ENCODE measurements around the gene CAMK1D. TPM values are rescaled to one million over a fixed set of nuclear protein-coding genes. Genes with fewer than 3 reads are reported as not detected.

Gene CAMK1D
- total RNA-seq, 1 donor from 2014 or later: 16.5 TPM

- no peak for DNase-seq (ENCODE audit: low spot score)
These were observed 523.2 kb downstream of the CAMK1D start for GRCh38 chr10:12872577-12872976.

DNA sequence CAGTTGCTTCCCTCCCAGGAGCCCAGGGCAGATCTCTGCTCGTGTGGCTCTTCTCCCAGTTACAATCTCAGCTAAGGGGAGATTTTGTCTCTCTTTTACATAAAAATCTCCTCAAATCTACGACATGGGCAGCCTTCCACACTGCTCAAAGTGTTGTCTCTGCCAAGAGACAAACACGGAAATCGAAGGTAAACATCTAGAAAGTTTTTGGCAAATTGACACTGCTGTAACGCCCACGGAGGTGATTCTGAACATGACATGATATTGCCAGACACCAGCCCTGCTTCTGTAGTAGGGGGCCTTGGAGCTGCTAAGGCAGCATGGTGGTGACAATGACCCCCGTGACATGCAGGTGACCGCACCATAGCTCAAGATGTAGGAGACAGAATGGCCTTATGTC, 523.8 kb downstream of the CAMK1D start:
- no peak for DNase-seq (ENCODE audit: low spot score)

GRCh38 chr10:12874501-12874900, 525.2 kb downstream of the CAMK1D start:
- no peak for DNase-seq (ENCODE audit: low spot score)

- no peak for DNase-seq (ENCODE audit: low spot score)
These were observed 525.8 kb downstream of the CAMK1D start for GRCh38 chr10:12875100-12875499.

GRCh38 chr10:12876266-12876665, 526.9 kb downstream of the CAMK1D start:
- DNase-seq (ENCODE audit: low spot score): no peak

DNA sequence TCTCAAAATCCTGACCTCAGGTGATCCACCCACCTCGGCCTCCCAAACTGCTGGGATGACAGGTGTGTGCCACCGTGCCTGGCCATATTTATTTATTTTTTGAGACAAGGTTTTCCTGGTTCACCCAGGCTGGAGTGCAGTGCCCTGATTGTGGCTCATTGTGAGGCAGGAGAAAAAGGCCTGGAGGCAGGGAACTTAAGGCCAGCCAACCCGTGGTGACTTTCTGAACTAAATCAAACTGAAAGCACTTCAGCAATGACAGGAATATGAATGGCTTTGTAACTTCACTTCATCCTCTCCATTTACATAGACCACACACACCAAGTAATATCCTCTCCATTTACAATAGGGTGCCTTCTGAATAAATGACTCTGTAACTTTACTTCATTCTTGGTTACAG, 527.8 kb downstream of the CAMK1D start:
- DNase-seq (ENCODE audit: low spot score): no peak

DNA sequence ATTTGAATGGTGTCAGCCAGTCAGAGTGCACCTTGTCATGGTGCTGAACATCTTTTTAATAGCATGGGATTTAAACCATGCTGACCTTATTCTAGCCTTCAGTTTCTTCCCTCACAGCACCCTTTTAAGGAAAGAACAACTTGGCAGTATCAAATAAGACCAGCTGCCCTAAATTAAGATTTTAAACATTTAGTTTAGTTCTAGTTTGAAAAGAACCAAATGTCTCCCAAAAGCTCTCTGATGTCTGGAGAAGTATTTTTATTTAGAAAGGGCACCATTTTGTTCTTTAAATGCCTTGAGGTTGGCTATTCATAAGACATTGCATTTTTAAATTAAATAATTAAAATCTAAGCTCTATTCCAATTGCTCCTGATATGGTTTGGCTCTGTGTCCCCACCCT, 531.1 kb downstream of the CAMK1D start:
- no peak for DNase-seq (ENCODE audit: low spot score)

DNA sequence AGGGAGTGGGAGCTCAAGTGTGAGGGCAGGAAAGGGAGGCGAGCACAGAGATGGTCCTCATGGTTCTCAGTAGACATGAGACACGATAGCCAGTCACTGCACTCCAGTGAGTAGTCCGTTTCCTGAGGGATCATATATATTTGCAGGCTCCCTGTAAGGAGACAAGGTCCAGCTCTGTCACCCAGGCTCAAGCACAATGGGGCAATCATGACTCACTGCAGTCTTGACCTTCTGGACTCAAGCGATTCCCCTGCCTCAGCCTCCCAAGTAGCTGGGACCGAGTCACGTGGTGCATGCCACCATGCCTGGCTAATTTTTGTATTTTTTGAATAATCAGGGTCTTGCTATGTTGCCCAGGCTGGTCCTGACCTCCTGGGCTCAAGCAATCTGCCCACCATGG, 535.5 kb downstream of the CAMK1D start:
- no peak for DNase-seq (ENCODE audit: low spot score)

Small RNA genes within 50 kb of the gene (microRNA-seq; reads per million reads assigned to microRNA genes)
- not detected for gene MIR4480 (ENCODE audit: borderline number of aligned reads)
- gene MIR4481 (ENCODE audit: borderline number of aligned reads): not detected
- gene MIR548Q (ENCODE audit: borderline number of aligned reads): not detected

Other genes with a start within 250 kb of the CAMK1D start
- gene SEC61A2, start 219.9 kb upstream of the CAMK1D start, total RNA-seq: 3.2 TPM
- 52.2 TPM for gene NUDT5, start 153.7 kb upstream of the CAMK1D start, total RNA-seq
- gene CDC123, start 153.4 kb upstream of the CAMK1D start, total RNA-seq: 62.5 TPM